ENCODE data around the gene TAGAP.

Gene TAGAP

DNA sequence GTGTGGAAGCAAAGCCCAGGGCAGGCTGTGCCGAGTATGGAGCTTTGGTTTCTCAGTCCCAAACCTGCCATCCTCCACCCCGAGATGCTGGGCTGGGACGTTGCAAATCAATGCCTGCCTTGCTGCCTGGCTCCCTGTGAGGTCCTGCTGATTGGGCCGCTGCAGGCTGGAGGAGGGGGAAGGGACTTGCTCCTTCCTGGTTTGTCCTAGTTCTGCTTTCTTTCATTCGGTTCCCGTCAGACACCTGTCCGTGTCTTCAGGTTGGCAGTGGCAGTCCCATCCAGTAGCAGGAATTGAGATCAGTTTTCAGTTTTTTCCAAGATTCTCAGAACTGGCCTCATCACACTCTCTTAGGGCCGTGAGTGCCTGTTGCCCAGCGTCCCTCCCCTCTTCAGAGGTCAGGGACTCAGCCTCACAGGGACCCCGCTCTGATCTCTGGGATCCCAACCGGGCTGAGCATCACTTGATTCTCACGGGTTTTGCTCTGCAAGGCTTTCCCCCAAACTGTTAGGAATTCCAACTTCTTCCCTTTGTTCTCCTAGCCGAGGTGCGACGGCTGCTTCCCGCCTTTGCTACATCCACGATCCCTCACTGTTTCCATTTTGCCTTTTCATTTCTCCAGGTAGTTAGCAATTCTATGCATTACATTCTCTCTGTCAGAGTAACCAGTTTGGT is 24.2 kb upstream of the TAGAP start:
- DNase-seq = no peak

DNA sequence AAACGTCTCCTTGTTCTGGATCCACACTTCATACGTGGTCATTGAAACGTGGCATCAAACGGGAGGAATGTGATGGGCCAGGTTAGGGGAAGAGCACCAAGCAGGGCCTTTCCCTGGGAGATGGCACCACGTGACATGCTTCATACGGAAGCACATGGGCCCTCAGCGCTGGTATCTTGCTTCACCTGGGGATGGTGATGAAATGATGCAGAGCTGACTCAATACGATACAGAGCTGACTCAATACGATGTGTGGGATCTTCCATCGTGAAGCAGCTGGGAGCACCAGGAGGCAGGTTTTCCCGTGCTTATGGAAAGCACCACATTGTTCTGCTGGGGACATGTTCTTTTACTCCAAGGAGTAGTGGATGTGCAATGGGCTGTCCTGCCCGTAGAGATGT is 22.5 kb upstream of the TAGAP start:
- DNase-seq = no peak

DNA sequence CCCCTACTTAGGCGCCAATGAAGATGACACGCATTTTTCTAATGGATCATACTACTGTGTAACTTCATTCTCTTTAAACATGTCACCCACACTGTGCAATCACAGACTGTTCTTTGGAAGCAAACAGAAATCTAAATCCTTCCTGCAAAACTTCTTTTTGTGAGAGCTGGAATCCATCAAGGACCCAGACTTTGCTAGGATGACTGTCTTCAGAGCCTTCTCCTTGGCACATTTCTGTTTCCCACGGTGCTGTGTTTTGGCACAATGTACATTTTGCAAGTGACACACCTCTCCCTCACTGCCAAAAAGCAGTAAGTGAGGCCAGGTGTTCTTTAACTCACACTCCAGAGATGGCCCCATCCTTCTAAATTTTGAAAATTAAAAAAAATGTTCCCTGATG is 21.7 kb upstream of the TAGAP start:
- no peak for DNase-seq

GRCh38 chr6:159065759-159066329 is 21.1 kb upstream of the TAGAP start:
- no peak for DNase-seq

DNA sequence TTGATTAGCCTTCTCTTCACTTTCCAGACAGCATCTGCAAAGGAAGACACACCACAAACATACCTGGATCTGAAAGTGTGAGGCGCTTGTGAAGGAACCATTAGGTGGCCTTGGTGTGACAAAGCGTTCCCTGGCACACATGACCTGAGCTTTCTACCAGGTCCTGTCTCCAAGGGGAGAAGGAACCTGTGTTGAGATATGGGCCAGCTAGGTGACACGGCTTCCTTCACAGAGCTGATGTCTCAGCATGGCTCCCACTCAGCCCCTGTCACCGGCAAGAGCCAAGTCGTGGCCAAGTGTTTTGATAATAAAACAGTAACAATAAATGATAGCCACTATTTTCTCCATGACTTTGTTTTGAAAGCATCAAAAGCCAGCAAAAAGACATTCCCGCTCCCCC is 20.3 kb upstream of the TAGAP start:
- DNase-seq = no peak

DNA sequence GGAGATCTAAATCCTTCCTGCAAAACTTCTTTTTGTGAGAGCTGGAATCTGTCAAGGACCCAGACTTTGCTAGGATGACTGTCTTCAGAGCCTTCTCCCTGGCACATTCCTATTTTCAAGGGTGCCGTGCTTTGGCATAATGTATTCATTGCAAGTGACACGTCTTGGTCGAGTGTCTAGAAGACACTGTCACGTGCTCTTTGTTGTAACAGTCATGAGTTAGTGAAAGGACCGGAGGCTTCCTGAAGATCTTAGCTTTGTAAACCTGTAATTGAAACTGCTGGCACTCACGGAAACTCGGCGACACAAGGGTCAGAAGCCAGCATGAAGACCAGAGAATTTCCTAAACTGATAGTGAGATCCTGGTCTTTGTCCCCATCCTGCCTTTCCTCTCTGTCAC is 19.7 kb upstream of the TAGAP start:
- DNase-seq = no peak

- DNase-seq = no peak
Measured at GRCh38 chr6:159063549-159063948, 18.8 kb upstream of the TAGAP start.

- DNase-seq = no peak
Measured at GRCh38 chr6:159062976-159063375, 18.2 kb upstream of the TAGAP start.

GRCh38 chr6:159062564-159062945 is 17.8 kb upstream of the TAGAP start:
- no peak for DNase-seq

DNA sequence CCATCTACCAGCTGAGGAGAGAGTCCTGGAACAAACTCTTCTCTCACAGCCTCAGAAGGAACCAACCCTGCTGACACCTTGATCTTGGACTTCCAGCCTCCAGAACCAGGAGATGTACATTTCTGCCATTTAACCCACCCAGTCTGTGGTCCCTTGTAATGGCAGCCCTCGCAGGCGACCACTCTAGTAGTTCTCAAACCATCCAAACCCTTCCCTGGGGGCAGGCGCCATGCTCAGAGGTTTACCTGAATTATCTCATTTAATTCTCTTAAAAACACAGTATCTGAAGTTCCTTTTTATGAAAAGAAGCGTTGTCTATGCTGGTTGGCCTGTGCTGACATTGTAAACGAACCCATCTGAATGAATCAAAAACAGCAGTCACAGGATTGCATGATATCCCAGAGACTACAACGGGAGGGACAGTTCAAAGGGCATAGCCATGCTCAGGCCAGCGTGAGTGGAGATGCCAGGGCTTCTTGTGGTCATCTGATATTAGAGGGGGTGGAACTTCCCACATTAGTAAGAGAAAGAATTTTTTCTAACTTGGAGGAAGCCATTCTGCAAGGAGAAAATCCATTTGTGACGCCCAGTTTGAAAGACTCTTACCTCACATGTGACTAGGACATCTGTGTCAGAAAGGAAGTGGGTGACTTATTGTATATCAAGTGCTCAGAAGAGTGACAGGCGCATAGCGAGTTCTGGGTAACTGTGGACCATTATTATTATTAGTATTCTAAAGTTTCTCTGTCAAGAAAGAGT is 17.2 kb upstream of the TAGAP start:
- no peak for DNase-seq

DNA sequence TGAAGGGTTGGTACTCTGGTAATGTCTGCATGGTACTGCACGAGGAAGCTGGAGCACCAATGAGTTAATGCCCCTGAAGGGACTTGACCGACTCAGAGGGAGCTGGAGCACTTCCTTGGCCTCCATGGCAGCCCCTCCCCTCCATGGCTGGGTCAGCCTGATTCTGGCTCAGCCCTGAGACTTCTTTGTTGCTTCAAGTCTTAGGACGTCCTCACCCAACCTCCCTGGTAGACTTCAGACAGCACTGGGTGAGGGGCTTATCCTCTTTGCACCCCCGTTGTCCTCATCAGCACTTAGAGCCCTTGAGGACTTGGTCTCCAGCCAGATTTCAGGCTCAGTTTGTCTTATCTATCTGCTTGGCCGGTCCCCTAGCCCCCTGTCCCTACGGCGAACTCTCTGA is 16.4 kb upstream of the TAGAP start:
- DNase-seq = no peak

GRCh38 chr6:159059885-159060506 is 15.2 kb upstream of the TAGAP start:
- DNase-seq = no peak

GRCh38 chr6:159059141-159059540 is 14.3 kb upstream of the TAGAP start:
- DNase-seq = no peak

GRCh38 chr6:159056899-159057298 is 12.1 kb upstream of the TAGAP start:
- no peak for DNase-seq

DNA sequence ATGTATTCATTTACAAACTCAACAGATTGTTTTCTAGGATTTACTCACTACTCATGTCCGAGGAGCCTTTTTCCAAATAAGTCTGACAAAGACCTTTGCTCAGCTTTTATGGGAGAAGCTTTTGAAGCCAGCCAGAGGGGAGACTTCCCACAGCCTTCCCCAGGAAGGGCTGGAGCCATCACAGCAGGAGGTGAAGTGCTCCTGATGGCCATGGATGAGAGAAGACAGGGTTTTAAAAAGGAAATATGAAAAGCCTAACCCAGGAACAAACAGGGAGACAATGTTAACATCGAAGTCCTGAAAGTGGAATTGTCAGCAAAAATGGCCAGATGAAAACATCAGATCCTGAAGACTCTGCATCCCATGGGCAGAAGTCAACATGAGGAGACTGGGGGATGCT is 11.6 kb upstream of the TAGAP start:
- no peak for DNase-seq

GRCh38 chr6:159056003-159056402 is 11.2 kb upstream of the TAGAP start:
- peak in 1 of 2 donors; percentile 18 for DNase-seq

DNA sequence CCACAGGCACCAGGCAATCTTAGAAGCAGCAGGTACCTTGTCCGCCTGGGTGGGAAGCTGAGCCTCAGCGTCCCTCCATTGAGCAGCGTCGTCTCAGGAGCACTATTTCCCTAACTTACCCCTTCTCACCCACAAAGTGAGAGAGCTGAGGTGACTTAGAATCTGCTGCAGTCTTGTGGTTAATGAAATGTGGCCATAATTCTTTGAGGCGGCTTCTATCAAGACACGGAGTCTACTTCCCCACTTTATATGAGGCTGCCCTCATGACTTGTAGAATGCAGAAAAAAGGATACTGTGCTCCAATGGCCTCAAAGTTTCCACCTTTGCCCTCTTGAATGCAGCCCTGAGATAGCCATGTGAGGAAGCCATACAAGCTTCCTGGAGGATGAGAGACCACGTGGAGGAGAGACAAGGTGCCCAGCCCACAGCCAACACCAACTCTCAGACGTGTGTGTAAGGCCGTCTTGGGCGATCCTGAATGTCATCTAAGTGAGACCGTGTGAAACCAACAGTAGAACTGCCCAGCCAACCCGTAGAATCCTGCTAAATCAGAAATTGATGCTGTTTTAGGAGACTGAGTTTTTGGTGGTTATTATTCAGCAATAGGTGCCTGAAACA is 9.1 kb upstream of the TAGAP start:
- DNase-seq = no peak

DNA sequence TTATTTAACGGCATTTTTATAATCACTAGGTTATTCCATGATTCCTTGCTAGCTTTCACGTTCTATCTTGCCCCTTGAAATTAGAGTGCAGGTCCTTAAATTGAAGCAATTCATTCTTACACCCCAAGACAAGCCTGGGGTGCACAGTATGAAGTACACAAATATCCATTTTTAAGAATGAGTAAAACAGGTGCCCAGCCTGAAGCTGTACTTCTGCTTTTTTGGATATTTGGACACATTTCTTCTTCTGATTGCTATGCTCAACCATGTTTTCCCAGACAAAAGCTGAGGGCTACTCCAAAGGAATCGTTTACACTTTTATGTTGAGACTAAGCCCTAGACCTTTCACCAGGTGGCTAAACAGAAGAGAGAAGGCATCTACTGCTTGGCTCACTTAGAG is 7.9 kb upstream of the TAGAP start:
- DNase-seq = no peak

DNA sequence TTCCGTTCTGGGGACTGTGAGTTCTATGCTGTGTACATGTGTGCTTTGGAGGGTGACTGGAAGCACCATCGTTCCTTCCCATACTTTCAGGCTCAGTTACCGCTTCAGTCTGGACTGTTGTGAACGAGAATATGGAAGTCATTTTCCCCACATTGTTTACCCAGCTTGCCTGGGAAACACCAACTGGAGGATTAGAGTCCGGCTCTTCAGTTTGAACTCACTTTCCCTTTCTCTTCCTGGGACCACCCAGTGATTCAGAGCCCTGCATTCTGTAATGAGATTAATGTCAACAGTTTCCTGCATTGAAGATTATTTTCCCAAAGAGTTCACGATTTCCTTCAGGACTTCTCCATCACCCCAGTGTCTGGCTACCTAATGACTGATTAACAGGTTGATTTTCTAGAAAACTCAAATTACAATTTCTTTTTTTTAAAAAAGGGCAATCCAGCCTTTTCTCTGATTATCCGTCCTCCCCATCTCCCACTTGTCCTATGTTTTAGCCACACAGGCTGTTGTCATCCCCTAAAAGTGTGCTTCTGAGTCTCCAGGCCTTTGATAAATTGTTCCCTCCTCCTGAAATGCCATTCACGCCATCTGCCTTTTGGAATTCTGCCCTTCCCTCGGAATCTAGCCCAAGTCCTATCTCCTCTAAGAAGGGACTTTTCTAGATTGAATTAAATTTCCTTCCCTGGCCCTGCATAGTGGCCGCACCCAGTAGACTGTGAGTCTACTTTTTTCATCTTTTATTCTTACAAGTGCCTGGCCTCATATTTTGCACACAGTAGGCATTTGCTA is 3.3 kb upstream of the TAGAP start:
- no peak for DNase-seq

DNA sequence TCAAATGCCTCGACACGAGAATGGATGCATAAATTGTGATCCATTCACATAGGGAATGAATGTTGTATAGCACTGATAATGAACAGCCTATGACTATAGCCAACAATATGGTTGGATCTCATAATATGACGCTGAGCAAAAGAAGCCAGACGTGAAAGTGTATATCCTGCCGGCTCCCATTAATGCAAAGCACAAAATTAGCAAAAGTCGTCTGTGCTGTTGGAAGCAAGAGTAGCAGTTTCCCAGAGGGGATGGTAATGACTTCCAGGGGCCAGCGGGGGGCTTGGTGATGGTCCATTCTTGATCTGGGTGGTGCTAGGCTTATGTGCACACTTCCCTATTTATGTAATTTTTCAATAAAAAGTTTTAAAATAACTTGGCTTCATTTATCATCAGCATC is 1.0 kb upstream of the TAGAP start:
- DNase-seq = no peak

GRCh38 chr6:159043947-159044346 is 844 bp downstream of the TAGAP start:
- DNase-seq = no peak

- no peak for DNase-seq
Measured at GRCh38 chr6:159043251-159043650, 1.5 kb downstream of the TAGAP start.

GRCh38 chr6:159042826-159043181 is 2.0 kb downstream of the TAGAP start:
- DNase-seq = no peak
